WI38 (cell line): ENCODE results near the gene HEPACAM2.

Experiments used
- H3K4me3 ChIP-seq: 2 replicates; pipeline ENCODE4 v1.5.1; 2011; ENCODE audit warnings: low read depth, mild to moderate bottlenecking, control low read depth, low read length
- TF ChIP-seq, protein P1 (sequence below): IDR thresholded peaks from 2 replicates; pipeline ENCODE4 v1.5.1; 2012; ENCODE audit warnings: low read depth, mild to moderate bottlenecking, control low read depth, low read length

HEPACAM2 gene

DNA sequence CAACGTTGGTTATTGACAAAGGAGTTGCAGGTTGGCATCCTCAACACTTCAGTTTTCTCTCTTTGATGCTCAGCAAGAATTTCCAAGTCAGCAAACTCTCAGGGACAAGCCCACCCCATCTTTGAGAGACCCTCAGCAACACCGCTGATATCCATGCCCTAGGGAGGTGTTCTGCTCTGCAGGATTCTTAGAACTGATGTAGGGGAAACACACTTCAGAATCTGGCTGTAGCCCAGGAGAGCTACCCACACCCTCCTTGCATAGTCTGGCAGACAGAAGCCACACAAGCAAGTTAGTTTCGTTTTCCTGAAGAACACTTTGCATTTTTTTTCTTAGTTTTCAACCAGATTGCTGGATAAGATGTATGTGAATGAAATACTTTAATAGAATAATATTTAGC, 78.9 kb downstream of the HEPACAM2 start:
- peak overlapping the region; percentile 69 for H3K4me3 ChIP-seq
- TF ChIP-seq, protein P1, sequence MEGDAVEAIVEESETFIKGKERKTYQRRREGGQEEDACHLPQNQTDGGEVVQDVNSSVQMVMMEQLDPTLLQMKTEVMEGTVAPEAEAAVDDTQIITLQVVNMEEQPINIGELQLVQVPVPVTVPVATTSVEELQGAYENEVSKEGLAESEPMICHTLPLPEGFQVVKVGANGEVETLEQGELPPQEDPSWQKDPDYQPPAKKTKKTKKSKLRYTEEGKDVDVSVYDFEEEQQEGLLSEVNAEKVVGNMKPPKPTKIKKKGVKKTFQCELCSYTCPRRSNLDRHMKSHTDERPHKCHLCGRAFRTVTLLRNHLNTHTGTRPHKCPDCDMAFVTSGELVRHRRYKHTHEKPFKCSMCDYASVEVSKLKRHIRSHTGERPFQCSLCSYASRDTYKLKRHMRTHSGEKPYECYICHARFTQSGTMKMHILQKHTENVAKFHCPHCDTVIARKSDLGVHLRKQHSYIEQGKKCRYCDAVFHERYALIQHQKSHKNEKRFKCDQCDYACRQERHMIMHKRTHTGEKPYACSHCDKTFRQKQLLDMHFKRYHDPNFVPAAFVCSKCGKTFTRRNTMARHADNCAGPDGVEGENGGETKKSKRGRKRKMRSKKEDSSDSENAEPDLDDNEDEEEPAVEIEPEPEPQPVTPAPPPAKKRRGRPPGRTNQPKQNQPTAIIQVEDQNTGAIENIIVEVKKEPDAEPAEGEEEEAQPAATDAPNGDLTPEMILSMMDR: no peak

DNA sequence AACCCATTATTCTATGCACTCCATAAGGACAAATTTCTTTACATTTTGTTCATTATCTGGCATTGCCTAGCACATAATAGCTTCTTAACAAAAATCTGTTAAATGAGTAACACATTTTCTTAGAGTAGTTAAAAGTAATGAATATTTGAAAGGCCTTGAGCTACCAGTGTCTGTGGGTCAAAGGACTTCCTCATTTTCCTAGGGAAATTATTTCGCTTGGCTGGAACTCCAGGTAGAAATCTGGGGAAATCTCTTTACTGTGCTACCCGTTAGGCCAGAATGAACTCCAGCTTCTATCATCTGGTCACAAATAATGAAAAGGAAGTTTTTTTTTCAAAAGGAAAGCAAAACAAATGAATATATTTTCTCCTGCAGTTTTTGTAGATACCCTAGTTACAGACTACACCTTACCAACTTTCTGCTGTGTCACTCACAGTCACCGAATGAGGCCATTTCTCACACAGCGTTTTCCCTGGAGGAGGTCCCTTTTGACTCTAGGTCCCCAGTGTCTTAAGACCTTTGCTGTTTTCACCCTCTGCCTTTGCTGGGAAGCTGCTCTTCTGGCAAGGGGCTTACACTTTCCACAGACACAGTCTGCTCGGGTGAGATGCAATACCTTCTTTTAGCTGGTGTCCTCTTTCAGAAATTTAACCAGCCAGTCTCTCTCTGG, 79.7 kb downstream of the HEPACAM2 start:
- TF ChIP-seq, protein P1: no peak
- H3K4me3 ChIP-seq: peak overlapping the region; percentile 69

DNA sequence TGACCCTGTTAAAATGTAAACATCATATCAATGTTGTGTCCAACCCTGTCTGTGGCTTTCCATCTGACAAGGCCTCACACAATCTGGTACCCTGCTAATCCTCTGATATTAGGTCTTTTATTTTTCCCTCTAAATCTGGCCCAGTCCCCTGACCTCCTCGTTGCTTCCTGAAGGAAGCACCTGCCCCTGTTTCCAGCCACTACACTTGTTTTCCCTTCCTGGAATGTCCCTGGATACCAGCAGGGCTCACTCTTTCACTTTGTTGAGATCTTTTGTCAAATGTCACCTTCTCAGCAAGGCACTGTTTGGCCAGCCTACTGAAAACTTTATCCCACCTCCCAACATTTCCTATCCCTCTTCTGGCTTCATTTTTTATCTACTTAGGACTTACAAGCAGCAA, 80.2 kb downstream of the HEPACAM2 start:
- no peak overlapping the region for H3K4me3 ChIP-seq
- TF ChIP-seq, protein P1: no peak

DNA sequence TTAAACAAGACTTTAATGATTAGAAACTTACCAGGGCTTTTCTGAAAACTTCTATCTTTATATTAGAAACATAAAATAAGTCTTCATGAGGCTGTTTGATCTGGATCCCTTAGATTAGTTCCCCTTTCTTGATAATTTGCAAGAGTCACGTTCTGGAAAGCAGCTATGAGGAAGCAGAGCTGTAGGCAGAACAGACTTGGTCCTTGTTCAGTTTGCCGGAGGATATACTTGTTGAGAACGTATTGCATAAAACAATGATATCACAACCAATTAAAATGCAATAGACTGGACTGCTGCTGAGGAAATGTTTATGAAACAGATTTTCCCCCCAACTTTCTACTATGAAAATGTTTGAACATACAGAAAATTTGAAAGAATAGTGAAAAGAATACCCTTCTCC, 80.9 kb downstream of the HEPACAM2 start:
- TF ChIP-seq, protein P1: no peak
- no peak overlapping the region for H3K4me3 ChIP-seq

DNA sequence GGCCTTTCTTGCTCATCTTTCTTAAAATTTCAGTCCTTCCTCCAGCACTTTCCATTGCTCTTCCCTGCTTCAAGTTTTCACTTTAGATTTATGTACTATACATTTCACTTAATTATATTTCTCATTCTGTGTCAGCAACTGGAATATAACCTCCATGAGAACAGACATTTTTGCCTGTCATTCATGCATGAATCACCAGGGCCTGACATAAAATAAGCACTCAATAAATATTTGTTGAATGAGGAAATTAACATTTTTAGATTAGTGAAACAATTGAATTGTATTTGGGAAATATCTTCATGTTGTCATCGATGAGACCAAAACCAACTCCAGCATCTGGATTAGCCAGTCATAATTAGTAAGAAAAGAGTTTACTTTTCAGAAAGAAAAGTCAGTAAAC, 84.1 kb downstream of the HEPACAM2 start:
- TF ChIP-seq, protein P1: no peak
- no peak overlapping the region for H3K4me3 ChIP-seq

DNA sequence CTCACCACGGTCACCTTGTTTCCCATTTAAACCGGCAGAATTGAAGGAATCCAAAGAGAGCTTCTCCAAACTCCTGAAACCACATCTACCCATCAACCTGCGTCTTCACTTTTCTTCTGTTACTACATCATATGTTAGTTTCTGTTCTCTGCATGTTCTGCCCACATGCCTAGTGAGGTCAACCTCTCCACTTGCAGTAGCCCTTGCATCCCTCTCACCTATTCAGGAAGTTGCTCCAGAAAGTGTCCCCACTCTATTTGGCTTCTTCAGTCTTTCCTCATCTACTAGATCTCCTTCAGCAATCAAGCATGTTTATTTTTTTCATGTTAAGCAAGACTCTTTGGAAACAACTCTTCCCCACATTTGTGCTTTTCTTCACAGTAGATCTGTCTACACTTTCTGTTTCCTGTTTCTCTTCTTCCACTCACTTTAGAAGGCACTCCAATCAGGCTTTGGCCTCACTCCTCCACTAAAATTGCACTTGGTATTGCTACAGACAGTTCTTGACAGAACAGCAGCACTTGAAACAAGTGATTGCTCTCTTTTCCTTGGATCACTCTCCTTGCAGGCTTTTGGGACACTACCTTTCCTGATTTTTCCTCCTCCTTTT, 85.6 kb downstream of the HEPACAM2 start:
- TF ChIP-seq, protein P1: no peak
- no peak overlapping the region for H3K4me3 ChIP-seq

DNA sequence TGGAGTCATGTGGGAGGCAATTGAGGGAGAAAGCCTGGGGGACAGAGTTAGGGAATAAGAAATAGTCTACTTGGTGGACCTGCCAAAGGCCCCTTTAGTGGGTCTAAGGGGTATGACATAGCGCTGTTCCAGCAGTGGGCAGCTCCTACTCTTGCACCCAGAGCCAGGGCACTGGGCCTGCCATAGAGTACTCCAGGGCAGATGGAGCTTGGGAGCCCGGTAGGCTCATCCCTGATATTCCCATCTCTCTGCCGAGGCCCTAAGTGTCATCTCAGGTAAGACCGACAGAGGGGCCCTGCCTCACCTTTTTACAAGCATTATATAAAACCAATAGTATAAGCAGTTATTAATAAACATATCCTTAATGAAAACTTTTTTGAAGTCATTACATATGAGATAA, 87.7 kb downstream of the HEPACAM2 start:
- H3K4me3 ChIP-seq: no peak overlapping the region
- TF ChIP-seq, protein P1: no peak
